Glomerular visceral epithelial cell (primary cell): ENCODE data around the gene ADAMTS14.
A peak's percentile ranks its signal among the peaks of the same experiment; 100 is the strongest.
"Not testable (repeated sequence)": the region's sequence is repeated elsewhere in the genome, so short reads cannot be mapped to it uniquely, and the experiment has no call there.

Experiments used
- DNase-seq: peaks from one replicate; pipeline ENCODE4 v3.0.0-alpha.2; 2016; ENCODE audit errors: extremely low spot score

The ADAMTS14 gene

DNA sequence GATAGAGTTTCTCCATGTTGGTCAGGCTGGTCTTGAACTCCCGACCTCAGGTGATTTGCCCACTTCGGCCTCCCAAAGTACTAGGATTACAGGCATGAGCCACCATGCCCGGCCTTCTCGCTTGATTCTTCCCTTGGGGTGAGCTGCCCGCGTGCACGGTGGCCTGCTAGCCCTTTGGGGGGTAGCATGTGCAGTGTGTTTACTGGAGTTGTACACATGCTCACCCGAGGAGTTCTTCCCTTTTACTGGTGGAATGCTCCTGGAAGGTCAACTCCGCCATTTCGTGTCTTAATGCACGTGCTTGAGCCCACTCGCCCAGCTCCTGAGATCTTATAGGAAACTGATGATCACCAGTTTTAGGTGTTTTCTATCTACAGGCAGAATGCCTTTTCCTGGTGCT, 17.0 kb upstream of the ADAMTS14 start:
- no peak for DNase-seq

DNA sequence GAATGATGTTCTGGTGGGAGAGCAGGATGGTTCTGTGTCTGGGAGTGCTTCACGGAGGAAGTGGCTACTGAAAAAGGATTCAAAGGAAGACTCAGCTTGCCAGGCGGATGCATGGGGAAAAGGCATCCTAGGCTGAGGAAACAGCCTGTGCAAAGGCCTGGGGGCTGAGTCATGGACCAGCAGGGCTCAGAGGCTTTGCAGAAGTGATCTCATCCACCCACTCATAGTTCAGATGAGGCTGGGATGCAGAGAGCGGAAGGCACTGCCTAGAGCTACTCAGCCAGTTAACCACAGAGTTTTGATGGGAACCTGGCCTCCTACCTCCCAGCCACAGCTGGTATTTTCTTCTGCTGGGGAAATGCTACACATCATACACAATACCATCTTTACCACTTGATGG, 15.8 kb upstream of the ADAMTS14 start:
- peak; percentile 99 for DNase-seq

DNA sequence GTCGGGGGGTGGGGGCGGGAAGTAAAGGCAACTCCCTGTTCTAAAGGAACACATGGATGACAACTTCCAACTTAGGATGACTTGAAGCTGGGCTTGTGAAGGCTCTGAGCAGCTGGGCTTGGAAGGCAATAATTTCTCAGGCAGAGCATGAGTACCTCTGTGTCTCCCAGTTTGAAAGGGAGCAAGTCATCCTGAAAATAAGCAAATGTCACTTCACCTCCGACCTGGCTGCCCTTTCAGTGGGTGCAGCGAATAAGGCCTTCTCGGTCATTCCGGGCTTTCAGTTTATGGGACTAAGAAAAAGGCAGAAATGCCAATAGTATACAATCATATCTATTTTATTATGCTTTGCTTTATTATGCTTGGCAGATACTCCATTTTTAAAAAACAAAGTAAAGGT, 15.3 kb upstream of the ADAMTS14 start:
- no peak for DNase-seq

DNA sequence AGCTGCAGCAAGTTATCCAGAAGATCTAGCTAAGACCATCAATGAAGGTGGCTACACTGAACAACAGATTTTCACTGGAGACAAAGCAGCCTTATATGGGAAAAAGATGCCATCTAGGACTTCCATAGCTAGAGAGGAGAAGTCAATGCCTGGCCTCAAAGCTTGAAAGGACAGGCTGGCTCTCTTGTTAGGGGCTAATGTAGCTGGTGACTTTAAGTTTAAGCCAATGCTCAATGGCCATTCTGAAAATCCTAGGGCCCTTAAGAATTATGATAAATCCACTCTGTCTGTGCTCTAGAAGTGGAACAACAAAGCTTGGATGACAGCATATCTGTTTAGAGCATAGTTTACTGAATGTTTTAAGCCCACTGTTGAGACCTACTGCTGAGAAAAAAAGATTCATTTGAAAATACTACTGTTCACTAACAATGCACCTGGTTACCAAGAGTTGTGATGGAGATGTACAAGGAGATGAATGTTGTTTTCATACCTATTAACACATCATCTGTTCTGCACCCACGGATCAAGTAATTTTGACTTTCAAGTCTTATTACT, 13.6 kb upstream of the ADAMTS14 start:
- DNase-seq = no peak

DNA sequence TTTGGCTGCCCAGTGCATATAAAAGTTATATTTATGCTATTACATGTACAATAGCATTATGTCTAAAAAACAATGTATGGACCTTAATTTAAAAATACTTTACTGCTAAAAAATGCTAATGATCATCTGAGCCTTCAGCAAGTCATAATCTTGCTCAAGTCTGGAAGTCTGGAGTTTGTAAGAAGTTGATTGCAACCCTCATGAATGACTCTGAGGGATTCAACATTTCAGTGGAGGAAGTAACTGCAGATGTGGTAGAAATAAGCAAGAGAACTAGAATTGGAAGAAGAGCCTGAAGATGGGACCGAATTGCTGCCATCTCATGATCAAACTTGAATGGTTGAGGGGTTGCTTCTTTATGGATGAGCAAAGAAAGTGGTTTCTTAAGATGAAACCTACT, 13.0 kb upstream of the ADAMTS14 start:
- DNase-seq = no peak

DNA sequence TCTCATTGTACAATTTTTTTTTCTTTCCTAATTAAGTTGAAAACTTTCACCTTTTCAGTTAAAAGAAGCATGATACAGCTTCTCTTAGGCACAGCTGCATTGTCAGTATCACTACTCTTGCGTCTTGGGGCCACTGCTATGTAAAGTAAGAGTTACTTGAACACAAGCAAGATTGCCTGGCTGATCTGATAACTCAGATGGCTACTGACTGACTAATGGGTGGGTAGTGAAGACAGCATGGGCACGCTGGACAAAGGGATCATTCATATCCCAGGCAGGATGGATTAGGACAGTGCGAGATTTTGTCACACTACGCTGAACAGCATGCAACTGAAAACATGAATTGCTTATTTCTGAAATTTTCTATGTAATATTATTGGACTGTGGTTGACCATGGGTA, 11.6 kb upstream of the ADAMTS14 start:
- no peak for DNase-seq

DNA sequence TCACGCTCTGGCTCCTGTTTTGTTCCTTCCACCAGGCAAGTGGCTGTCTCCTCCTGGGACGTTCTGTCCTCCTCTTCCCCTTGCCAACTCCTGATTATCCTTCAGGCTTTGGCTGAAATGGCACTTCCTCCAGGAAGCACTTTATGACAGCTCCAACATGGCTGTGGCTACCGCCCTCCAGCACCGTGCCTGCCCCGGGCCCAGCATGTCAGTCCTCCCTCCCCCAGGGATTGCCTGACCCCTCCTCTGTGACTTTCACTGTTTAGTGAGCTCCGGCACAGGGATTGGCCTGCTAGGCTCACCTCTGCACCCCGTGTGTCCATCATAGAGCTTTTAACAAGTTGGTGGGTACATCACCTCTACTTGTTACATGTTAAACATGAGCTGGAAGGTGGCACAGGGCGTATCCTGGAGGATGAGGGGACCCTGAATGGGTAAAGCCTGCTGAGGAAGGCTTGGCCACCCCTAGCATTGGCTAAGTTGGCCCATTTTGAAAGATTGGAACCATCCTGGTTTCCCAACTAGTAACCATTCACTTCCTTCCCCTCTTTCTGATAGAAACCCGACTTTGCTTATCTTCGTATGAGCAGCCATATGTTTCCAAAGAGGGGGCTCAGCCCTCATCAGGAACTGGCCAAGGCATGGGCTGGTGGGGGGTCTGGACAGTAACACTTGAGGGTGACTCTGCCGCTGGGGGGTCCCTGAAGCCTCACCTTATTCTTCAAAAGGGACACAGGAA, 10.5 kb upstream of the ADAMTS14 start:
- DNase-seq = no peak

DNA sequence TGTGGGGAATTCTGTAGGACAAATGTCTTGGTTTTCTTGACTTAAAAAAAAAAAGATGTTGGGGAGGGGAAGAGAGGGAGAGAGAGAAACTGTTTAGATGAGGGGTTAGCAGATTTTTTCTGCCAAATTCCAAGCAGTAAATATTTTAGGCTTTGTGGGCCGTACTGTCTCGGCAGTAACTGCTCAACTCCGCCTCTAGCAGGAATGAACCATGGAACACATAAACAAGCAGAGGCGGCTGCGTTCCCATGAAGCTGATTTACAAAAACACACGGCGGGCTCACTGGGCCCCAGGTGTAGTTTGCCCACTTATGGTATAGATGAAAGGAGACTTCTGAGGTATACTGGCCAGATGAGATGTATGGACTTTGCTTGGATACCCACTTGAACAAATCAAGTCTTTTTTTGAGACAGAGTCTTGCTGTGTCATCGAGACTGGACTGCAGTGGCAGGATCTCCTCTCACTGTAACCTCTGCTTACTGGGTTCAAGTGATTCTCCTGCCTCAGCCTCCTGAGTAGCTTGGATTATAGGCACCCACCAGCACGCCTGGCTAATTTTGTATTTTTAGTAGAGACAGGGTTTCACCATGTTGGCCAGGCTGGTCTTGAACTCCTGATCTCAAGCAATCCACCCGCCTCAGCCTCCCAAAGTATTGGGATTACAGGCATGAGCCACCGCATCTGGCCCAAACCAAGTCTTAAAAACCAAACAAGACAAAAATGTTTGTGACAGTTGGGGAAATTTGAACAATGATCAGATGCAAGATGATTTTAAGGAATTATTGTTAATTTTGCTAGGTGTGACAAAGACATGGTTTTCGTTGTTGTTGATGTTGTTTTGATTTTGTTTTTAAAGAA, 9.7 kb upstream of the ADAMTS14 start:
- DNase-seq = no peak

DNA sequence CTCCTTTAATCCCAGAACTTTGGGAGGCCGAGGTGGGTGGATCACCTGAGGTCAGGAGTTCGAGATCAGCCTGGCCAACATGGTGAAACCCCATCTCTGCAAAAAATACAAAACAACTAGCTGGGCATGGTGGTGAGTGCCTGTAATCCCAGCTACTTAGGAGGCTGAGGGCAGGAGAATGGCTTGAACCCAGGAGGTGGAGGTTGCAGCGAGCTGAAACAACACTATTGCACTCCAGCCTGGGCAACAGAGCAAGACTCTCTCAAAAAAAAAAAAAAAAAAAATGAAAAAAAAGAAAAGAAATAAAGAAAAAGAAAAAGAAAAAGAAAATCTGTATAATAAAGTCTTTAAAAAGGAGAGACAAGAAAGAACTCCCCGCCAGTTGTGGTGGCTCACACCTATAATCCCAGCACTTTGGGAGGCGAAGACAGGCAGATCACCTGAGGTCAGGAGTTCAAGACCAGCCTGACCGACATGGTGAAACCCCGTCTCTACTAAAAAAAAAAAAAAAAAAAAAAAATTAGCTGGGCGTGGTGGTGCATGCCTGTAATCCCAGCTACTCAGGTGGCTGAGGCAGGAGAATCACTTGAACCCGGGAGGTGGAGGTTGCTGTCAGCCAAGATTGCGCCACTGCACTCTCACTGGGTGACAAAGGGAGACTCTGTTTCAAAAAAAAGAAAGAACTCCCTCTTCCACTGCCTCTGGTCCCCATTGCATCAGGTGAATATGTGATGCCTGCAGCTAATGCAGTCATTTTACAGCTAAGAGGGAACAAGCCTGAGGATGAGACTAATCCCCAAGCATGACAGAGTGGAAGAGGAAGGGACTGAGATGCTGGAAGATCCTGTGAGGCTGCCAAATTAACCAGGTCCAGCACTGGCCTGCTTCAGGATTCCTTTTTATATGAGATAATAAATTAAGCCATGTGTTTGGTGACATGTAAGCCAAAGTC, 8.6 kb upstream of the ADAMTS14 start:
- DNase-seq = not testable (repeated sequence)

DNA sequence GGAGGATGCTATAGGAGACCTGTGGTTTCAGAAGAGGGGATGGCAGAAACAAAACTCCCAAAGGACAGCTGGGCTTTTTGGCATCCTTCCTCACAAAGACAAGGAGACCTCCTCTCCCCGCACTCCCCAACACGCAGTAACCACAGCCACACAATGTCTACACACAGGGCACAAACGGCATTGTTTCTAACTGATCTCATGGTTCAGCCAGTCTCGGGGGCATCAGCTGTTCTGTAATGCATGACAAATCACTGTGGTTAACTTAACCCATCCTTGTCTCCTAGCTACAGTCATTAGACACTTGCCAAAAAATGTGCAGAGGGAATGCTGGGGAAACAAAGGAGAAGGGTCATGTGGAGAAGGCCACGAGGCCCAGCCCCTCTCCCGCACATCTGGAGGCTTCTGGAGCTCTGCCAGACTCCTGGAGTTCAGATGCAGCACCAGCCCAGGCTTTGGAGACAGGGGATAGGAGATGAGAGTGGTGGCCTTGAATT, 7.6 kb upstream of the ADAMTS14 start:
- DNase-seq = peak; percentile 99

DNA sequence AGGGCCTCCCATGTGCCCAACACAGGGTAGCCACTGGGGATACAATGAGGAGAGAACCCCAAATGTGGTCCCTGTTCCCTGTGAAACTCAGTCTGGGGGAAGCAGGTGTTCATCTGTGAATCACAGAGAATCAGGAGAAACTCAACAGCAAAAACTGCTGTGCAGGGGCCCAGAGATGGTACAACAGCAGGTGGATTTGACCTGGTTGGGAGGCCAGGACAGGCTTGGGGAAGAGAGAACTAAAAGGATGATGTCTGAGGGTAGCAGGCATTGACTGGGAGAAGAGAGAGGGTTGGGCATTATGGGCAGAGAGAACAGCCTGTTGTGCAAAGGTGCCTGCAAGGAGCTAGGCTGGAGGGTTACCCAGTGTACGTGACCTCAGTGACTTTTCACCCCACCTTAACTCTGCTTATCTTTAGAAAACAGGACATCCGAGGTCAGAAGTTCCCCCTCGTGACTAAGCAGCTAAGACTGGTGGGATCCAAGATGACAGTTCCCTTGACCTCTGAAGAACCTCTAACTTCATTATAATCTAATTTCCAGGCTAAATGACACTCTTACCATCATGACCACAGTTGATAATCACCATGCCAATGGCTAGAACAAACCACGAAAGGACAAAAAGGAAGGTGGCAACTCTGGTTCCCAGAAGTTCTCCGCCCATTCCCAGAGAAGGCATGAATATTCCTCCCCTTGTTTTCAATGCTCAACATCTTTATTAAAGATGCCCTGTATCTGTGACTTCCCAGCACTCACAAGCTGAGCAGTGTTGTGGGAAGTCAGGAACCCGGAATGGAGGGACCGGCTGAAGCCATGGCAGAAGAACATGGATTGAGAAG, 5.1 kb upstream of the ADAMTS14 start:
- DNase-seq = no peak

DNA sequence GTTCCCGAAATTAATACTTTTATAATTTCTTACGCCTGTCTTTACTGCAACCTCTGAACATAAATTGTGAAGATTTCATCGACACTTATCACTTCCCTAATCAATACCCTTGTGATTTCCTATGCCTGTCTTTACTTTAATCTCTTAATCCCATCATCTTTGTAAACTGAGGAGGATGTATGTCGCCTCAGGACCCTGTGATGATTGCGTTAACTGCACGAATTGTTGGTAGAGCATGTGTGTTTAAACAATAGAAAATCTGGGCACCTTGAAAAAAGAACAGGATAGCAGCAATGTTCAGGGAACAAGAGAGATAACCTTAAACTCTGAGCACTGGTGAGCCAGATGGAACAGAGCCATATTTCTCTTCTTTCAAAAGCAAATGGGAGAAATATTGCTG, 4.5 kb upstream of the ADAMTS14 start:
- DNase-seq = not testable (repeated sequence)

DNA sequence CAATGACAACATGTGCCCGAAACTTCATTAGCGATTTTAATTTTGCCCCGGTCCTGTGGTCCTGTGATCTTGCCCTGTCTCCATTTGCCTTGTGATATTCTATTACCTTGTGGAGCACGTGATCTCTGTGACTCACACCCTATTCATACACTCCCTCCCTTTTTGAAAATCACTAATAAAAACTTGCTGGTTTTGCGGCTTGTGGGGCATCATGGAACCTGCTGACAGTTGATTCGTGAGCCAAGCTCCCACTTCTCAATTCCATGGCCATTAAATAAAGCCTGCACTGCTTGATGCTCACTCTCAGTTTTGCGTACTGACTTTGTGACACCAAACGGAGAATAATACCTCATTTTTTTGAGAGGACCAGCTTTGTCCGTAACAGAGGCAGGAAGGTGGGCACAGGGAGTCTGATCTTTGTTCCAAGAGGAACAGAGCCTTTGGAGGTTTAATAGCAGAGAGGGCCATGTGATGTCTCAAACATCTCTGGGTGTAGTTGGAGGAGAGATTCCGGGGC, 3.8 kb upstream of the ADAMTS14 start:
- no peak for DNase-seq

DNA sequence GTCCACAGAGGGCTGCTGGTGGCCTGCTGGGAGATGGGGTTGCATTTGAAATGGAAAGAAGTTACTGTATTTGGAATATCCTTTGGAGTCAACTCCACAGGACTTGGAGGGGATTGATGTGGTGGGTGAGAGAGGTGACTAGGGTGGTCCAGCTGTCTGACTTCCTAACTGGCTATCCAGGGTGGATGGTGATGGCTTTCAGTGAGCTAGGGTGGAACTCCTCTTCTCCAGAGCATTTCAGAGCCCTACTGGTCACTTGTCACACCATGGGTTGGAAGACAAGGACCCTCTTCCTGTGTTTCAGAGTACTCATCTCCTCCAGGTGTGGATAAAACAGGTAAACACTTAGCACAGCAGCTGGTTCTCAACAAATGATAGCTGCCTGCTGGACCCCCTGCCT, 3.3 kb upstream of the ADAMTS14 start:
- DNase-seq = no peak

DNA sequence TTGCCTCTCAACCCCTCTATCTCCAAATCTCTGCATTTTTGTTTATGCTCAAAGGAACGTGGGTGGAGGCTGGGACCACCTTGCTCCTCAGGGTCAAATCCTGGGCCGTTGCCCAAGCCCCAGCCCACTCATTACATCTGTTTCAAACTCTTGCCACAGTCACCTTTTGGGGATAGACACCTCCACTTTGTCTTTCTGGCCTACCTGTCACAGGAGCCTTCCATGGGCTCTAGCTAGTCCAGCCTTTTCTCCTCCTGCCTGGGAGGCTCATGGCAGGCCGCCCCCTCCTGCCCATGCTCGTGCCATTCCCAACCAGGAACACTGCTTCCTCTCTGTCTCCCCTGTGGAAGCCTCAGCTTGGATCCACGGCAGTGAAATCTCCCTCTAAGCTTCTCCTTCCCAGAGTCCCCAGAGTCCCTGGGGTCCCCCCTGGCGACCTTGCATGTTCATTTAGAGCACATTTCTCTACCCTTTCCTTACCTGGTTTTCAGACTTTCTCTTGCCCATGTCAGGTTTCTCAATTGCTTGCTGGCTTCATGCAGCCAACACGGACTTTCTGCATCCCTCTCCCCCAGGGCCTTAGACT, 2.5 kb upstream of the ADAMTS14 start:
- DNase-seq = no peak

DNA sequence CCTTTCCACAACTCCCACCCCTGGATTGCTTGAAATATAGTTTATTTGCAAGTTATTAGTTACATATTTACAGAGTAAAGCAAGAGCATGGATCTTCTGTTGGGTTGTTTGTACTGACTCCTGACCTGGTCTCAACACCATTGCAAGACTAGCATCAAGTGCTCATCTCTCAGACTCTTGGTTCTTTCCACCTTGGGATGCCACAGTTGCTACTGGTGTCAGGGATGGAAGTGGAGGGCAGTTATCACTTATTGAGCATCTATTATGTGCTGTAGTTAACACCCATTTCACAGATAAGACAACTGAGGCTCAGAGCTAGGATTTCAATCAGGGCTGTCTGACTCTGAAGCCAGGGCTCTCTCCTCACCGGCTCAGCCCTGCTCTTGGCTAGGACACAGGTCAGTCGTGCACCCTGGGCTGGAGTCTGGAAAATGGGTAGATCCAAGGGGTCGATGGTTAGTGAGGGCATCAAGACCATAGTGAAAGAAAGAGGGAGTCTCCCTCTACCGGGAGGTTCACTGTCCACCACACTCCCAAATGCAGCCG, 614 bp upstream of the ADAMTS14 start:
- DNase-seq = no peak

DNA sequence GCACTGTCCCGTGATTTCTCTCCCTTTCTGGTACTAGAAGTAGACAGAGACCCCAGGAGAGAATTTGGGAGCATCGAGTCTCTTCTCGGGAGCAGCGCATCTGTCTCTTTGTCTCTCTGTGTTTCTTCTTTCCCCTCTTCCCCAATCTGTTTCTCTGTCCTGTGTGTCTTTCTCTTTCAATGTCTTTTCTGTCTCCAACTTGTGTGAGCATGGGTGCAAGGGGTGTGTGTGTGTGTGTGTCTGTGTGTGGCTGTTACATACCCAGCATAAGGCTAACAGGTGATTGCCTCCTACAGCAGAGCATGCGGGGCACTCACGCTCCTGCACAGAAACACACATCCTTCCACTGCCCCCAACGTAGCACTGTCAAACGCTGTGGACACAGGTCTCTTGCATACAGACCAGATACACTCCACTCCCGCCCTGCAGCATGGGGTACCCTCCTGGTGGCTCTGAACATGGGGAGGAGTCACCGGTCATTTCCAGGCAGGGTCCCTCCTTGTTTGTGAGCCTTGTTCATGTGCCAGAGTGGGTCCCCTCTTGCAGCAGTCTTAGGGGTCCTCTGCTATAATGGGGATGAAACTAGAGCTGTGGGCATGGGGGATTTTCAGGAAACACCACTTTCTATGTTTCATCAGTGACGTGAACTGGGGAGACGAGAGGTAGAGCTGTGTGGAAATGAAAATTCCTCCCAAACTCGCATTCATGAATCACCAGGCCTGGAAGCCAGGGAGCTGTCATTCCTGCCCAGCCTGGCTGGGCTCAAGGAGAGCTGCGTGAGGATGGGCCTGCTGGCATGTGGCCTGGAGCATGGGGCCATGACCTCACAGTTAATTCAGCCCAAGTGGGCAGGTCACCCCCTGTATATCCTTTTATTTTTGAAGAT, 980 bp downstream of the ADAMTS14 start:
- DNase-seq = peak; percentile 89

DNA sequence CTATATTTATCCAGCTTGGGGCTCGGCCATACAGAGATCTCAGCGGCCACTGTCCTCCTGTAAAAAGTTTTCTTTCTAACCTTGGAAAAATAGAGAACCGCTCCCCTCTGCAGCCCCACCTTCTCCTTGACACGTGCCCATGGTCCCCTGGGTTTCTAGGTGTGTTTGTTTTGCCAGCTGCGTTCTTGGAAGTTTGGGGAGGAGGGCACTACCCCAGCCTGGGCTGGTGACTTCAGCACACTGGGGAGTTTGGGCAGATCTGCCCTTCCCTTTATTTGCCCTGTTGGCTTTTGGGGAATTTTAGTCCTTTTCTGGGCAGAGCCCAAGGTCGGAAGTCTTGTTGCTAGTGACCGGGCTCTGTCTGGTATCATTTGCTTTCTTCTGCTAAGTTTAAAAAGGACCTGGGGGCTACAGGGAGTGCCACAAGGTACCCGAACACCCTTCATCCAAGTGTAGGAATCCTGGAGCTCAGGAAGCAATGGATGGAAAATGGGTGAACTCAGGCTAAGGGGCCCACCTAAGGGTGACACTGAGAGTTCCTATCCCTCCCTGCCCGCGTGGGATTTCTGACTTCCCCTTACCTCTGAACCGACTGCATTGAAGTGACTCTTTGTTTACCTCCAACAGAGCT, 1.7 kb downstream of the ADAMTS14 start:
- no peak for DNase-seq
